ENCODE results near the gene PHF2.

DNA sequence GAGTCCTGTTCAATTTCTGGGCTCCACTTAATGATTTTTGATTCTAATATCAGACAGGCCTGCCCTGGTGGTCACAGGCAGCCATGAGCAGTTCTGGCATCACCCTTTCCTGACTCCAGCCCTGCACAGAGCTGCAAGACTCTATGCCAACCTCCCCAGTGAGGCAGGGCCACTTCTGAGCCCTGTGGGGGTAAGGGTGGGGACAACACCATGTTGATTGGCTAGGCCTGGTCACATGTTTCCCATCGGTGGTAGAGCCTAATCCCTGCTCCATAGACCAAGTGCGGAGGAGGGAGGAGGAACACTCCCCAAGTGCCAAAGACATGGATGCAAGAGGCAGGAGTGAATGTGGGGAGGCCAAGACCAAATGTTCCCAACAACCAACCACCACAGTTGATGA lies 134.6 kb downstream of the PHF2 start:
- no peak for TF ChIP-seq EZH2 (IDR thresholded peaks at IDR 0.05; ENCODE audit: insufficient read depth, poor library complexity, severe bottlenecking)
- no peak for TF ChIP-seq EZH2phosphoT487 (IDR thresholded peaks at IDR 0.05; ENCODE audit: insufficient read depth, low read depth)
